DND-41 (cell line): ENCODE measurements around the gene DOCK9.

Experiments used
- ATAC-seq: fragments of 200-7000 bp; cut with Tn5 transposase; 3 replicates; pipeline ENCODE4 v1.9.1; 2021; ENCODE audit warnings: low read depth; ENCODE audit not compliant: insufficient read depth
- DNase-seq: peaks from one replicate; pipeline ENCODE4 v3.0.0-alpha.2; 2020
- H2AFZ ChIP-seq: 2 replicates; pipeline ENCODE4 v1.6.0; 2012; ENCODE audit warnings: low read depth, low read length
- H3K27ac ChIP-seq: 2 replicates; pipeline ENCODE4 v1.5.1; 2012; ENCODE audit warnings: low read length, inconsistent platforms
- H3K27me3 ChIP-seq: fragments of 200-600 bp; sonication (generic); 2 replicates; pipeline ENCODE4 v1.6.0; 2012; ENCODE audit warnings: low read length, mild to moderate bottlenecking, inconsistent platforms; ENCODE audit not compliant: insufficient read depth, poor library complexity
- H3K36me3 ChIP-seq: 2 replicates; pipeline ENCODE4 v1.5.1; 2012; ENCODE audit warnings: low read length, inconsistent platforms; ENCODE audit not compliant: insufficient read depth
- H3K4me1 ChIP-seq: 2 replicates; pipeline ENCODE4 v1.5.1; 2012; ENCODE audit warnings: mild to moderate bottlenecking, low read length; ENCODE audit not compliant: insufficient read depth
- H3K4me2 ChIP-seq: 2 replicates; pipeline ENCODE4 v1.6.0; 2012; ENCODE audit warnings: mild to moderate bottlenecking, moderate library complexity, low read length, inconsistent platforms; ENCODE audit not compliant: insufficient read depth
- H3K4me3 ChIP-seq, 2 experiments: fragments of 200-600 bp in 1 of 2; shearing (Covaris generic) in 1 of 2; 2 replicates each; pipeline ENCODE4 v1.5.1; 2012 to 2016; ENCODE audit warnings: inconsistent platforms in 2 of 2, low read length in 2 of 2, mild to moderate bottlenecking in 2 of 2, low read depth in 1 of 2, moderate library complexity in 1 of 2
- H3K79me2 ChIP-seq: 2 replicates; pipeline ENCODE4 v1.6.0; 2012; ENCODE audit warnings: low read length, inconsistent platforms; ENCODE audit not compliant: insufficient read depth
- H3K9ac ChIP-seq: 2 replicates; pipeline ENCODE4 v1.6.0; 2012; ENCODE audit warnings: low read depth, mild to moderate bottlenecking, inconsistent platforms, low read length, moderate library complexity
- H3K9me3 ChIP-seq: 2 replicates; pipeline ENCODE4 v1.5.1; 2012; ENCODE audit warnings: low read length, moderate library complexity, mild to moderate bottlenecking, inconsistent platforms; ENCODE audit not compliant: insufficient read depth, severe bottlenecking
- H4K20me1 ChIP-seq: 2 replicates; pipeline ENCODE4 v1.6.0; 2012; ENCODE audit warnings: low read length; ENCODE audit not compliant: insufficient read depth
- CTCF ChIP-seq: IDR thresholded peaks from 2 replicates; pipeline ENCODE4 v1.5.1; 2012; ENCODE audit warnings: borderline replicate concordance, low read length, moderate library complexity, mild to moderate bottlenecking; ENCODE audit not compliant: poor library complexity, severe bottlenecking; ENCODE audit errors: extremely low read depth
- EZH2 ChIP-seq: IDR thresholded peaks from 3 replicates; pipeline ENCODE4 v1.6.1; 2012; ENCODE audit warnings: borderline replicate concordance, low read depth, mild to moderate bottlenecking, moderate library complexity, low read length, inconsistent platforms; ENCODE audit not compliant: severe bottlenecking

Gene DOCK9

GRCh38 chr13:99003186-99003585 lies 25.3 kb upstream of the DOCK9 start:
- DNase-seq = no peak
- no peak overlapping the region for H3K4me3 ChIP-seq
- no peak overlapping the region for H3K4me2 ChIP-seq
- H3K9ac ChIP-seq = no peak overlapping the region
- TF ChIP-seq CTCF (no peak), EZH2 (no peak)
- no peaks in the 10 kb centered on the region for H3K36me3 ChIP-seq
- H3K79me2 ChIP-seq = no peaks in the 10 kb centered on the region
- H4K20me1 ChIP-seq = no peaks in the 10 kb centered on the region
- no peaks in the 10 kb centered on the region for H3K27me3 ChIP-seq
- H3K27ac ChIP-seq = no peak overlapping the region
- H3K4me1 ChIP-seq = peaks cover 60% of the 10 kb centered on the region
- no peaks in the 10 kb centered on the region for H3K9me3 ChIP-seq
- H2AFZ ChIP-seq = no peak overlapping the region
- no peak for ATAC-seq

GRCh38 chr13:99002172-99002710 lies 24.4 kb upstream of the DOCK9 start:
- no peak overlapping the region for H3K4me2 ChIP-seq
- no peaks in the 10 kb centered on the region for H3K36me3 ChIP-seq
- H3K79me2 ChIP-seq = no peaks in the 10 kb centered on the region
- no peak overlapping the region for H3K4me3 ChIP-seq
- TF ChIP-seq EZH2 = no peak
- no peak for TF ChIP-seq CTCF
- H3K4me1 ChIP-seq = peaks cover 70% of the 10 kb centered on the region
- no peak overlapping the region for H3K9ac ChIP-seq
- no peaks in the 10 kb centered on the region for H3K27me3 ChIP-seq
- DNase-seq (no peak), ATAC-seq (no peak)
- H3K27ac ChIP-seq = no peak overlapping the region
- H3K9me3 ChIP-seq = no peaks in the 10 kb centered on the region
- H2AFZ ChIP-seq = no peak overlapping the region
- H4K20me1 ChIP-seq = no peaks in the 10 kb centered on the region

GRCh38 chr13:99000137-99000536 lies 22.3 kb upstream of the DOCK9 start:
- Histone ChIP-seq H3K9ac (no peak overlapping the region), H3K27me3 (no peaks in the 10 kb centered on the region), H3K9me3 (no peaks in the 10 kb centered on the region), H3K36me3 (no peaks in the 10 kb centered on the region), H3K4me1 (peaks cover 76% of the 10 kb centered on the region), H3K4me3 (no peak overlapping the region), H3K4me2 (no peak overlapping the region), H3K27ac (peak overlapping the region; percentile 51), H4K20me1 (no peaks in the 10 kb centered on the region), H3K79me2 (no peaks in the 10 kb centered on the region), H2AFZ (no peak overlapping the region)
- TF ChIP-seq CTCF (no peak), EZH2 (no peak)
- DNase-seq (no peak), ATAC-seq (no peak)

- TF ChIP-seq CTCF (no peak), EZH2 (no peak)
- DNase-seq = no peak
- Histone ChIP-seq H3K4me3 (no peak overlapping the region), H3K79me2 (no peaks in the 10 kb centered on the region), H3K9ac (no peak overlapping the region), H3K27me3 (no peaks in the 10 kb centered on the region), H3K4me1 (peaks cover 76% of the 10 kb centered on the region), H3K4me2 (no peak overlapping the region), H4K20me1 (no peaks in the 10 kb centered on the region), H2AFZ (no peak overlapping the region), H3K27ac (peak overlapping the region; percentile 51), H3K36me3 (no peaks in the 10 kb centered on the region), H3K9me3 (no peaks in the 10 kb centered on the region)
- no peak for ATAC-seq
These were observed 21.7 kb upstream of the DOCK9 start for GRCh38 chr13:98999639-98999952.
